ENCODE measurements around the gene PRCC. TPM values are rescaled to one million over a fixed set of nuclear protein-coding genes. Genes with fewer than 3 reads are reported as not detected.

Gene PRCC
- total RNA-seq, 4 donors from 2014 or later: 21.2 to 43.6 (median 38.7) TPM

DNA sequence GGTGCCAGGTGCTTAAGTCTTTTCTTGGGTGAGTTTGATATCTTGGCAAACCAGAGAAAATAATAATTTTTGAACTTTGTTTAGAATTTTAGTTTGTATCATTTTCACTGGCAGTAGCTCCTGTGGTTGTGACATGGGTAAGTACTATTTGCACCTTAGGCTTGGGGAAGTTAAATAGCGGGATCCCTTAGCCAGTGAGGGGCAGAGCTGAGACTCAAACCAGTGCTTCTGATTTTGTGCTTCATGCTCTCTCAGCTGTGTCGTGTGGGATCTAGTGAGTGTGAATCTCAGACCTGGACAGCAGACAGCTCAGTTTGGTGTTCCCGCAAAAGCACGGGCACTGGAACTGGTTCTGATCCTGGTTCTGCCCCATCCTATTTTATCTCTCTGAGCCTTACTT is 9.6 kb downstream of the PRCC start:
- H3K9me3 ChIP-seq: no peaks in the 10 kb centered on the region
- H3K36me3 ChIP-seq: peaks cover 0 to 5% (median under 1%) of the 10 kb centered on the region in 4 donors
- H3K27ac ChIP-seq (replicated peaks in 1 of 4): no peak overlapping the region
- H3K4me3 ChIP-seq: no peak overlapping the region
- no peaks in the 10 kb centered on the region for H3K27me3 ChIP-seq
- WGBS: 70% methylated on average over 4 of the region's 4 CpGs
- H3K4me1 ChIP-seq: peaks cover 29 to 63% (median 57%) of the 10 kb centered on the region in 4 donors
- intact Hi-C loops (cut with DNase I): no loop called here
- TF ChIP-seq, protein P1, sequence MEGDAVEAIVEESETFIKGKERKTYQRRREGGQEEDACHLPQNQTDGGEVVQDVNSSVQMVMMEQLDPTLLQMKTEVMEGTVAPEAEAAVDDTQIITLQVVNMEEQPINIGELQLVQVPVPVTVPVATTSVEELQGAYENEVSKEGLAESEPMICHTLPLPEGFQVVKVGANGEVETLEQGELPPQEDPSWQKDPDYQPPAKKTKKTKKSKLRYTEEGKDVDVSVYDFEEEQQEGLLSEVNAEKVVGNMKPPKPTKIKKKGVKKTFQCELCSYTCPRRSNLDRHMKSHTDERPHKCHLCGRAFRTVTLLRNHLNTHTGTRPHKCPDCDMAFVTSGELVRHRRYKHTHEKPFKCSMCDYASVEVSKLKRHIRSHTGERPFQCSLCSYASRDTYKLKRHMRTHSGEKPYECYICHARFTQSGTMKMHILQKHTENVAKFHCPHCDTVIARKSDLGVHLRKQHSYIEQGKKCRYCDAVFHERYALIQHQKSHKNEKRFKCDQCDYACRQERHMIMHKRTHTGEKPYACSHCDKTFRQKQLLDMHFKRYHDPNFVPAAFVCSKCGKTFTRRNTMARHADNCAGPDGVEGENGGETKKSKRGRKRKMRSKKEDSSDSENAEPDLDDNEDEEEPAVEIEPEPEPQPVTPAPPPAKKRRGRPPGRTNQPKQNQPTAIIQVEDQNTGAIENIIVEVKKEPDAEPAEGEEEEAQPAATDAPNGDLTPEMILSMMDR (IDR thresholded peaks at IDR 0.05): no peak
- no peak for TF ChIP-seq POLR2AphosphoS5 (IDR thresholded peaks at IDR 0.05)
- no peak for TF ChIP-seq EP300 (IDR thresholded peaks at IDR 0.05)
- no peak for TF ChIP-seq POLR2A (IDR thresholded peaks at IDR 0.05; ENCODE audit: low read depth)
- DNase-seq (ENCODE audit: extremely low spot score): no peak

DNA sequence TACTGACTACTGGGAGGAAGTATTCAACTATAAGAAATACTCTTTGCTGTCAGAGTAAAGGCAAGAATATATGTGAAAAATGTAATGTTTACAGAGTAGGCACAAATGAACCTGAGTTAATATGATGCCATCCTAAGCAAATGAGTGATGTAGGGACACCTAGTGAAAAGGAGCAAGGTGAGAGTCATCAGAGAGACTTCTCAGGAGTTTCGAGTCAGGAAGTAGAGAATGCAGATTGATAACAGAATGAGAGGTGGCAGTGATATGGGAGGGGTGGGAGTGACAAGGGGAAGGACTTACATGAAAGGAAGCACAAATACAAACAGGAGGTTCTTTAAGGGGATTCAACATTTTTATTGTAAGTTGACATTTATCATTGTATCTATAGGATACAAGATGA is 10.2 kb downstream of the PRCC start:
- H3K36me3 ChIP-seq: peaks cover 0 to 7% (median 4%) of the 10 kb centered on the region in 4 donors

DNA sequence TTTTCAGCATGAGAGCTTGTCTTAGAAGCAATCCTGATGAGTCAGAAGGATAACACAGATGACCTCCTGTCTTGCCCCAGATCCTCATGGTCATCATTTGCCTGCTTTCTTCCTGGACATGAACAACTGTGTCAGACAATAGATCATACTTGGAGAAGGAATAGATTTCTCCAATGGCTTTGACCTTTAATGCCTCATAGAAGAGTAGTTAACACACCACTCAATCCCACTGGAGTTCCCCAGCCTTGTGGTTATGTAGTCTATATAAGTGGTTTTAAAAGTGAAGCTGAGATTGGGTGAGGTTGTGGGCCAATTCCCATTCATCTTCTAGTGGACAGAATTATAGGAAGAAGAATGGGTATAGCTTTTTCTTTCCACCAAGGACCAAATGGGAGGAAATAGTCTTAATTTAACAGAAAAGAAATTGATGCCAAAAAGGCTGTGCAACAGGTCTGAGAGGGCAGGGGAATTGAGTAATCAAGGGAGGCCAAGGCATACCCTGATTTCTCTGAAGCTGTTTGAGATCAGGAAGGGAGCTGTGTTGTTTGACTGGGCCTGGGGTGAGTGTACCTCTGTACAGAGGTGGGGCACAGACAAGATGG is 14.4 kb downstream of the PRCC start:
- intact Hi-C loops (cut with DNase I): no loop called here
- TF ChIP-seq POLR2A (IDR thresholded peaks at IDR 0.05; ENCODE audit: low read depth) (no peak), EP300 (IDR thresholded peaks at IDR 0.05) (no peak), POLR2AphosphoS5 (IDR thresholded peaks at IDR 0.05) (no peak)
- TF ChIP-seq, protein P1 (IDR thresholded peaks at IDR 0.05): no peak
- no peak for DNase-seq (ENCODE audit: extremely low spot score)
- peaks cover 14 to 31% (median 29%) of the 10 kb centered on the region in 4 donors for H3K4me1 ChIP-seq
- H3K36me3 ChIP-seq: peaks cover 21 to 46% (median 39%) of the 10 kb centered on the region in 4 donors
- no peaks in the 10 kb centered on the region for H3K27me3 ChIP-seq
- no peak overlapping the region for H3K4me3 ChIP-seq
- H3K9me3 ChIP-seq: no peaks in the 10 kb centered on the region
- no peak overlapping the region for H3K27ac ChIP-seq (replicated peaks in 1 of 4)

More for the DNA sequence above, 10.2 kb downstream of the PRCC start:
- 47% methylated on average over 1 of the region's 1 CpG for WGBS
- no peak for DNase-seq (ENCODE audit: extremely low spot score)
- H3K27ac ChIP-seq (replicated peaks in 1 of 4): no peak overlapping the region
- H3K4me1 ChIP-seq: peaks cover 27 to 62% (median 55%) of the 10 kb centered on the region in 4 donors
- intact Hi-C loops (cut with DNase I): no loop called here
- TF ChIP-seq, protein P1 (IDR thresholded peaks at IDR 0.05): no peak
- TF ChIP-seq POLR2AphosphoS5 (IDR thresholded peaks at IDR 0.05) (no peak), EP300 (IDR thresholded peaks at IDR 0.05) (no peak), POLR2A (IDR thresholded peaks at IDR 0.05; ENCODE audit: low read depth) (no peak)
- no peak overlapping the region for H3K4me3 ChIP-seq
- no peaks in the 10 kb centered on the region for H3K27me3 ChIP-seq
- no peaks in the 10 kb centered on the region for H3K9me3 ChIP-seq

DNA sequence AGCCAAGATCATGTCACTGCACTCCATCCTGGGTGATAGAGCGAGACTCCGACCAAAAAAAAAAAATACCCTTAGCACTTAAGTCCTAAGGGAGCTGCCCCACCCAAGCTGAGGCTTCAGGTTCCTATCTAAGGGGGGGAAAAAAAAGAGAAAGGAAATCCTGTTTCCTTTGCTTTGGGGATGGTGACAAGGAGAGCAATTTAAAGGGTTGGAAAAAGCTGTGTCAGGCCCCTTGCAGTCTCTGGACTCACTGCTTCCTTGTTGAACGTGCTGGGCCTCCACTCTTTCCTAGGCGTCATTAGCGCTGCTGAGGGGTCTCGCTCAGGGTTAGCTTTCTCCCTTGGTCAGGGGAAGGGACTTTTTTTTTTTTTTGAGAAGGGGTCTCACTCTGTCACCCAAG is 18.1 kb downstream of the PRCC start:
- Histone ChIP-seq H3K4me1 (peaks cover 4 to 15% (median 11%) of the 10 kb centered on the region in 4 donors), H3K27ac (replicated peaks in 1 of 4) (no peak overlapping the region), H3K9me3 (no peaks in the 10 kb centered on the region), H3K4me3 (no peak overlapping the region), H3K27me3 (no peaks in the 10 kb centered on the region), H3K36me3 (peaks cover 43 to 81% (median 66%) of the 10 kb centered on the region in 4 donors)
- TF ChIP-seq, protein P1 (IDR thresholded peaks at IDR 0.05): no peak
- TF ChIP-seq EP300 (IDR thresholded peaks at IDR 0.05) (no peak), POLR2AphosphoS5 (IDR thresholded peaks at IDR 0.05) (no peak), POLR2A (IDR thresholded peaks at IDR 0.05; ENCODE audit: low read depth) (no peak)
- no peak for DNase-seq (ENCODE audit: extremely low spot score)
- intact Hi-C loops (cut with DNase I): no loop called here
- WGBS: 84% methylated on average over 6 of the region's 6 CpGs

DNA sequence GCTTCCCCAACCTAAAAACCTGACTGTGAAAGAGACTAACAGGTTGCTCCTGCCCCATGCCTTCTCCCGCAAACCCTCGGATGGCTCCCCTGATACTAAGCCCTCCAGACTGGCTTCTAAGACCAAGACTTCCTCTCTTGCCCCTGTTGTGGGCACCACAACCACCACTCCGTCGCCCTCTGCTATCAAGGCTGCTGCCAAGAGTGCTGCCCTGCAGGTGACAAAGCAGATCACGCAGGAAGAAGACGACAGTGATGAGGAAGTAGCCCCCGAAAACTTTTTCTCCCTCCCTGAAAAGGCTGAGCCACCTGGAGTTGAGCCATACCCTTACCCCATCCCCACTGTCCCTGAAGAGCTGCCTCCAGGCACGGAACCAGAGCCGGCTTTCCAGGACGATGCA is 19.3 kb downstream of the PRCC start:
- no peak for DNase-seq (ENCODE audit: extremely low spot score)
- H3K36me3 ChIP-seq: peaks cover 44 to 93% (median 77%) of the 10 kb centered on the region in 4 donors
- TF ChIP-seq, protein P1 (IDR thresholded peaks at IDR 0.05): no peak
- TF ChIP-seq EP300 (IDR thresholded peaks at IDR 0.05): no peak
- no peak for TF ChIP-seq POLR2AphosphoS5 (IDR thresholded peaks at IDR 0.05)
- TF ChIP-seq POLR2A (IDR thresholded peaks at IDR 0.05; ENCODE audit: low read depth): no peak

More for the DNA sequence above, 19.3 kb downstream of the PRCC start:
- intact Hi-C loops (cut with DNase I): no loop called here
- 85% methylated on average over 10 of the region's 10 CpGs for WGBS
- Histone ChIP-seq H3K4me3 (no peak overlapping the region), H3K4me1 (peaks cover 3 to 8% (median 7%) of the 10 kb centered on the region in 4 donors), H3K27ac (replicated peaks in 1 of 4) (no peak overlapping the region), H3K9me3 (no peaks in the 10 kb centered on the region), H3K27me3 (no peaks in the 10 kb centered on the region)

All from esophagus muscularis mucosa (tissue), 4 donors.